K562 (cell line): ENCODE data around the gene COMP. TPM values are rescaled to one million over a fixed set of nuclear protein-coding genes. Genes with fewer than 3 reads are reported as not detected.

Experiments
- ATAC-seq: fragments of 200-7000 bp; cut with Tn5 transposase; 3 replicates; pipeline ENCODE4 v1.9.1; 2020; ENCODE audit warnings: moderate library complexity
- BruUV-seq: library from RNA; stranded (reverse); fragments of 400-500 nt; replicated peaks from 2 replicates; lab custom pipeline; 2021; lab: Mats Ljungman, UMichigan
- CTCF ChIA-PET: fragments of 300-600 bp; formaldehyde crosslinking; extraction: SDS; loops from one replicate; lab custom pipeline; 2021; ENCODE audit warnings: low intra/inter-chr PET ratio; lab: Yijun Ruan, JAX
- POLR2A ChIA-PET: fragments of 300-600, 350-650 bp; sonication (Branson Sonifier 250); formaldehyde crosslinking; extraction: SDS; loops from one replicate; lab custom pipeline; 2021; ENCODE audit warnings: antibody characterized with exemption, inconsistent platforms; lab: Yijun Ruan, JAX
- DNase-seq, 4 experiments: peaks; one replicate each; pipeline versions ENCODE4 v3.0.0 to v3.0.0-alpha.2; 2011 to 2018; ENCODE audit warnings: low spot score in 3 of 4, mixed read lengths in 3 of 4; ENCODE audit errors: extremely low read depth in 1 of 4
- FAIRE-seq: peaks from 2 replicates; lab custom pipeline; 2011; peaks lifted over from hg19 to GRCh38; lab: Jason Lieb, UNC
- H2AFZ ChIP-seq: 2 replicates; pipeline ENCODE4 v1.6.0; 2011; ENCODE audit warnings: low read depth, low read length, control low read depth, inconsistent platforms
- H3K27ac ChIP-seq: fragments of 200-600 bp; 3 replicates; pipeline ENCODE4 v1.8.0; 2011; ENCODE audit warnings: low read depth, mild to moderate bottlenecking, control low read depth, inconsistent platforms, low read length, moderate library complexity, mixed read lengths; ENCODE audit errors: extremely low read depth
- H3K27me3 ChIP-seq, 2 experiments: fragments of 300-600 bp in 1 of 2; 2 replicates in 1 of 2; 3 replicates in 1 of 2; pipeline versions ENCODE4 v1.6.0 to v1.8.0; 2011; ENCODE audit warnings: inconsistent platforms in 2 of 2, low read length in 2 of 2, mild to moderate bottlenecking in 1 of 2, mixed read lengths in 1 of 2, moderate library complexity in 1 of 2; ENCODE audit not compliant: control insufficient read depth in 2 of 2, insufficient read depth in 2 of 2
- H3K36me3 ChIP-seq: fragments of 300-600 bp; 3 replicates; pipeline ENCODE4 v1.8.0; 2011; ENCODE audit warnings: mild to moderate bottlenecking, low read length, inconsistent platforms; ENCODE audit not compliant: control insufficient read depth, insufficient read depth
- H3K4me1 ChIP-seq, 2 experiments: fragments of 200-600 bp in 1 of 2; replicated peaks in 1 of 2; 2 replicates in 1 of 2; 3 replicates in 1 of 2; pipeline versions ENCODE4 v1.5.1 to v1.8.0; 2011; ENCODE audit warnings: inconsistent platforms in 2 of 2, low read length in 2 of 2, mild to moderate bottlenecking in 1 of 2, mixed read lengths in 1 of 2, moderate library complexity in 1 of 2; ENCODE audit not compliant: control insufficient read depth in 2 of 2, insufficient read depth in 2 of 2
- H3K4me2 ChIP-seq: 2 replicates; pipeline ENCODE4 v1.6.1; 2011; ENCODE audit warnings: low read length, control low read depth, inconsistent platforms, mixed read lengths; ENCODE audit not compliant: insufficient read depth
- H3K4me3 ChIP-seq: fragments of 200-600 bp; sonication (generic), shearing (Covaris generic); 2 replicates; pipeline ENCODE4 v1.5.1; 2016; ENCODE audit warnings: control low read depth, inconsistent platforms
- H3K79me2 ChIP-seq: fragments of 200-600 bp; 3 replicates; pipeline ENCODE4 v1.8.0; 2011; ENCODE audit warnings: low read length, inconsistent platforms; ENCODE audit not compliant: control insufficient read depth, insufficient read depth
- H3K9ac ChIP-seq, 2 experiments: 2 replicates each; pipeline versions ENCODE4 v1.6.0 to v1.6.1; 2011; ENCODE audit warnings: low read depth in 2 of 2, low read length in 2 of 2, control low read depth in 1 of 2, inconsistent platforms in 1 of 2, mild to moderate bottlenecking in 1 of 2, mixed read lengths in 1 of 2; ENCODE audit not compliant: insufficient read depth in 1 of 2
- H3K9me1 ChIP-seq: one replicate; pipeline ENCODE4 v1.6.0; 2011; ENCODE audit warnings: inconsistent platforms, mild to moderate bottlenecking, low read length, moderate library complexity; ENCODE audit not compliant: control insufficient read depth, insufficient read depth
- H3K9me3 ChIP-seq: replicated peaks from 2 replicates; pipeline ENCODE4 v1.5.1; 2011; ENCODE audit warnings: low read depth, low read length, inconsistent platforms; ENCODE audit not compliant: control insufficient read depth, insufficient read depth
- H4K20me1 ChIP-seq: replicated peaks from 2 replicates; pipeline ENCODE4 v1.6.1; 2011; ENCODE audit warnings: low read length, inconsistent platforms, mixed read lengths; ENCODE audit not compliant: control insufficient read depth, insufficient read depth
- BRD4 ChIP-seq: fragments of 200-600 bp; sonication (generic); IDR thresholded peaks from 2 replicates; pipeline ENCODE4 v1.6.1; 2017; ENCODE audit warnings: inconsistent platforms
- CUX1 ChIP-seq: fragments of 200-800 bp; sonication (Bioruptor generic); IDR thresholded peaks from 2 replicates; pipeline ENCODE4 v1.6.1; 2016; ENCODE audit warnings: missing genetic modification characterization, missing compliant biosample characterization
- EHMT2 ChIP-seq: fragments of 450-650 bp; IDR thresholded peaks from 2 replicates; pipeline ENCODE4 v1.6.1; 2018; ENCODE audit warnings: antibody characterized with exemption
- PHF20 ChIP-seq: fragments of 450-650 bp; IDR thresholded peaks from 2 replicates; pipeline ENCODE4 v1.6.1; 2018; ENCODE audit not compliant: partially characterized antibody
- PURB ChIP-seq: sonication (generic); formaldehyde crosslinking; IDR thresholded peaks from 2 replicates; pipeline ENCODE4 v1.9.0; 2021; ENCODE audit warnings: low read depth, mild to moderate bottlenecking, missing genetic modification reagents
- TAF15 ChIP-seq: fragments of 200-400 bp; formaldehyde crosslinking; IDR thresholded peaks from 2 replicates; pipeline ENCODE4 v1.6.1; 2017; ENCODE audit warnings: mild to moderate bottlenecking, low read depth, low read length, moderate library complexity
- TARDBP ChIP-seq: fragments of 450-650 bp; IDR thresholded peaks from 2 replicates; pipeline ENCODE4 v1.6.1; 2016
- TFAP4 ChIP-seq: sonication (generic); formaldehyde crosslinking; IDR thresholded peaks from 2 replicates; pipeline ENCODE4 v1.8.0; 2022; ENCODE audit warnings: missing genetic modification reagents, mild to moderate bottlenecking, moderate library complexity, borderline replicate concordance
- WHSC1 ChIP-seq: IDR thresholded peaks from one replicate; pipeline ENCODE4 v1.6.1; 2012; ENCODE audit warnings: low read length, control low read depth, inconsistent platforms
- YY1 ChIP-seq, 3 experiments: IDR thresholded peaks; 2 replicates each; pipeline ENCODE4 v1.6.1; 2011; ENCODE audit warnings: low read length in 2 of 3, mild to moderate bottlenecking in 2 of 3, moderate library complexity in 2 of 3, borderline replicate concordance in 1 of 3, control low read depth in 1 of 3, low read depth in 1 of 3; ENCODE audit not compliant: insufficient read depth in 3 of 3, insufficient replicate concordance in 2 of 3, control insufficient read depth in 1 of 3, insufficient read length in 1 of 3; ENCODE audit errors: extremely low read depth in 1 of 3
- ZBTB7A ChIP-seq: IDR thresholded peaks from 2 replicates; pipeline ENCODE4 v1.6.1; 2011; ENCODE audit warnings: low read depth, mild to moderate bottlenecking, low read length, moderate library complexity, borderline replicate concordance; ENCODE audit not compliant: control insufficient read depth
- ZNF212 ChIP-seq: fragments of 450-650 bp; formaldehyde crosslinking; IDR thresholded peaks from 2 replicates; pipeline ENCODE4 v1.4.0; 2020; ENCODE audit warnings: mild to moderate bottlenecking
- ZNF263 ChIP-seq: sonication (generic); formaldehyde crosslinking; IDR thresholded peaks from 2 replicates; pipeline ENCODE4 v1.8.0; 2022; ENCODE audit warnings: mild to moderate bottlenecking, missing genetic modification reagents, borderline replicate concordance
- ZNF586 ChIP-seq: fragments of 450-650 bp; formaldehyde crosslinking; conservative IDR thresholded peaks from 2 replicates; pipeline ENCODE4 v1.4.0; 2020; ENCODE audit warnings: mild to moderate bottlenecking, moderate library complexity
- WGBS: fragments of 100-300 bp; shearing (Covaris generic); methylation state at CpG from one replicate; pipeline ENCODE4 v1.1.6; 2016; ENCODE audit warnings: low coverage, mixed read lengths; ENCODE audit not compliant: insufficient coverage; ENCODE audit errors: missing lambda C conversion rate; 5-methylcytosine and 5-hydroxymethylcytosine counted together
- in situ Hi-C: fragments of 300-500 bp; cut with MboI; formaldehyde crosslinking; loops from 4 replicates; pipeline ENCODE4 v1.15.0; 2018; ENCODE audit warnings: inconsistent platforms, mixed read lengths
- intact Hi-C: fragments of 100-400 bp; cut with micrococcal nuclease; formaldehyde crosslinking; loops from 2 replicates; pipeline ENCODE4 v1.14.2; 2022
- polyA plus RNA-seq, 8 experiments: library from polyadenylated mRNA; depleted of rRNA in 4 of 8; stranded (reverse) in 5 of 8; unstranded in 3 of 8; fragments of >200 nt; fragmentation: Nextera tagmentation in 2 of 8; fragmentation: Illumina TruSeq in 1 of 8; extraction: Ambion mirVana in 2 of 8; extraction: Trizol in 1 of 8; gene quantifications; 2 replicates each; pipeline versions ENCODE4 v1.2.1 to v1.2.3, GENCODE V29; 2011 to 2014; ENCODE audit warnings: inconsistent platforms in 1 of 8, missing spikeins in 1 of 8
- total RNA-seq, 7 experiments: library from RNA; depleted of rRNA in 6 of 7; stranded (reverse); fragments of >200 nt in 6 of 7; fragmentation: Illumina TruSeq in 2 of 7; extraction: Trizol in 2 of 7; gene quantifications; 2 replicates each; pipeline versions ENCODE4 v1.2.1 to v1.2.3, GENCODE V29; 2011 to 2021; ENCODE audit warnings: low replicate concordance in 1 of 7

COMP gene
- total and polyA plus RNA-seq, 9 of the 15 experiments (the other 6 are each of a cell fraction or from before 2014, with no cell fraction given) = 0.07 TPM; not detected in 8

GRCh38 chr19:18831524-18832305 lies 40.6 kb upstream of the COMP start, which contains the start of gene UPF1:
Gene UPF1 (plus strand): TSS chr19:18831959. CDS start chr19:18832210, 251 bp downstream.
- Histone ChIP-seq H3K27ac (peak within 1 kb of the TSS; percentile 96), H3K4me2 (peak within 1 kb of the TSS; percentile 100), H4K20me1 (peaks cover 37% of the 10 kb centered on the region), H3K9me3 (peaks cover 2% of the 10 kb centered on the region; the same call in 1 of the 2 replicates), H3K9ac (peak within 1 kb of the TSS; percentile 92 to 100), H3K36me3 (peaks cover 31% of the 10 kb centered on the region), H3K27me3 (no peaks in the 10 kb centered on the region), H2AFZ (peak within 1 kb of the TSS; percentile 100), H3K4me1 (peaks cover 16 to 22% of the 10 kb centered on the region in 2 experiments), H3K4me3 (peak within 1 kb of the TSS; percentile 90), H3K9me1 (peaks cover 6% of the 10 kb centered on the region), H3K79me2 (peaks cover 53% of the 10 kb centered on the region)
- intact Hi-C loops (loop anchor here (5.0 kb wide), 1 partner anchor 194 kb away; the partner anchor contains the start of gene KLHL26), in situ Hi-C loops (no loop called here)
- peak; percentile 93 to 97 (median 94) for DNase-seq
- FAIRE-seq = no peak
- no TSS peak for BruUV-seq
- POLR2A ChIA-PET = interaction anchor here (0.6 to 3.5 kb wide), 12 partner anchors 8 to 1415 kb away, joined by 3 to 34 read pairs (median 4); partner anchors contain the start of gene REX1BD
- WGBS = under 1% methylated on average over 77 of the region's 96 CpGs
- CTCF ChIA-PET = interaction anchor here (0.6 to 0.7 kb wide), 2 partner anchors 56 to 236 kb away, joined by 3 to 4 read pairs; no protein-coding TSS in a partner anchor
- ATAC-seq = peak; percentile 76
- TF ChIP-seq ZBTB7A (peak; percentile 70; the same call in 1 of the 2 replicates), WHSC1 (no peak), ZNF212 (no peak), CUX1 (CRISPR knock-in tag) (0 out of 2 replicates have a peak, but pooled peaks have one; percentile 35), TAF15 (no peak), ZNF263 (CRISPR knock-in tag) (no peak; the same call in 1 of the 2 replicates), TFAP4 (peak; percentile 45; the same call in 1 of the 2 replicates), BRD4 (peak; percentile 44; the same call in 1 of the 2 replicates), PHF20 (peak; percentile 21), ZNF586 (CRISPR knock-in tag) (no peak), EHMT2 (no peak), PURB (CRISPR knock-in tag) (no peak), YY1 (IDR thresholded peaks at IDR 0.05; ENCODE audit: borderline replicate concordance in 1 of 3, control insufficient read depth in 1 of 3, extremely low read depth in 1 of 3, insufficient read depth in 3 of 3, insufficient read length in 1 of 3, insufficient replicate concordance in 2 of 3, low read depth in 1 of 3, low read length in 2 of 3) (peak in 1 of 3 experiments; percentile 70), TARDBP (0 out of 2 replicates have a peak, but pooled peaks have one; percentile 17)
